ENCODE results near the gene EIF5B.
A peak's percentile ranks its signal among the peaks of the same experiment; 100 is the strongest.
"Not testable (repeated sequence)": the region's sequence is repeated elsewhere in the genome, so short reads cannot be mapped to it uniquely, and the experiment has no call there.

EIF5B gene

DNA sequence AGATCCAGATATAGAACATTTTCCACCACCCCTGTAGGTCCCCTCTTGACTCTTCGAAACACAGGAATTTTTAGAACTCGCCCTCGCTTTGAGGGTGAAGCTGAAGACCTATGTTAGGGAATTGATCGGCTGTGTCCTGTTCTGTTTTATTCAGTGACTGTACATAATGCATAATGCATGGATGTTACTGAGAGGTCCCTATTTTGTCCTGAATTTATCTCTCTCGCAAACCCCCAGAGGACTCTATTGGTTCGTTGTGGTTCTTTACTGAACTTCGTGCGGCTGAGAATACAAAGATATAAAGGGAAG, 431 bp upstream of the EIF5B start:
- Histone ChIP-seq H3K36me3 (ENCODE audit: control insufficient read depth in 2 of 2, insufficient read depth in 2 of 2, low read length in 2 of 2) (peaks cover 6 to 17% of the 10 kb centered on the region in 2 donors), H3K27me3 (ENCODE audit: control insufficient read depth in 2 of 2, insufficient read depth in 2 of 2, low read length in 2 of 2) (no peaks in the 10 kb centered on the region), H3K4me1 (ENCODE audit: control insufficient read depth in 2 of 2, insufficient read depth in 2 of 2, low read length in 2 of 2) (peaks cover 20 to 23% of the 10 kb centered on the region in 2 donors), H3K4me3 (ENCODE audit: low read length in 2 of 2) (peak overlapping the region; percentile 87 to 99), H3K9ac (ENCODE audit: low read depth in 1 of 2, low read length in 2 of 2) (peak overlapping the region; percentile 64 to 92), H3K9me3 (ENCODE audit: control insufficient read depth in 2 of 2, low read length in 2 of 2) (no peaks in the 10 kb centered on the region), H3K27ac (ENCODE audit: low read depth in 2 of 2, low read length in 2 of 2) (peak overlapping the region; percentile 92)

DNA sequence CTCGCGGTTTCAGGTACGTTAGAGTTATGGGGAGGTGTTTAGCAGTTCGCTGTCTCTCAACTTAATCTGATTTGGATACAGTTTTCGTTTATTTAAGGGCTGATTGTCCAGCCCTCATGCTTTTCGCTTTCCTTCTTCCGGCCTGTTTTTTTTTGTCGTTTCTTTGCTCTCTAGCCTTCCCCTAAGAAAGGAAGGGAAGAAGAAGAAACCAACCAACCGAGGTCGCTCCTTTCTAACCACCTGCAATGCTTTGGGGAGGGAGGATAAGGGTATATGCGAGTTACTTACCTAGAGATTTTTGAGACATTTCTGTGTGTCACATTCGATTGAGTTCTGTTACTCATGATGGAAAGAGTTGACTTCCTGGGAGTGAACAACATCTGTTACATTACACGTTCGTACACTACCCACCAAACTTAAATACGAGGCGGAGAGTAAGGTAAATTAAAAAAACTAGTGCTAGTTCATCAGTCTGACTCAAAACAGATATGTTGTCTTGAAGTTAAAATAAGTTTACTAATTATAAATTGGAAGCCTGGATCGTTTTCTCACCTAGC, 918 bp downstream of the EIF5B start:
- H3K4me3 ChIP-seq (ENCODE audit: low read length in 2 of 2): peak overlapping the region; percentile 87 to 99
- no peaks in the 10 kb centered on the region for H3K27me3 ChIP-seq (ENCODE audit: control insufficient read depth in 2 of 2, insufficient read depth in 2 of 2, low read length in 2 of 2)
- no peaks in the 10 kb centered on the region for H3K9me3 ChIP-seq (ENCODE audit: control insufficient read depth in 2 of 2, low read length in 2 of 2)
- peak overlapping the region; percentile 92 for H3K27ac ChIP-seq (ENCODE audit: low read depth in 2 of 2, low read length in 2 of 2)
- peak overlapping the region; percentile 64 to 92 for H3K9ac ChIP-seq (ENCODE audit: low read depth in 1 of 2, low read length in 2 of 2)
- peaks cover 20 to 23% of the 10 kb centered on the region in 2 donors for H3K4me1 ChIP-seq (ENCODE audit: control insufficient read depth in 2 of 2, insufficient read depth in 2 of 2, low read length in 2 of 2)
- H3K36me3 ChIP-seq (ENCODE audit: control insufficient read depth in 2 of 2, insufficient read depth in 2 of 2, low read length in 2 of 2): peaks cover 0 to 3% of the 10 kb centered on the region in 2 donors

DNA sequence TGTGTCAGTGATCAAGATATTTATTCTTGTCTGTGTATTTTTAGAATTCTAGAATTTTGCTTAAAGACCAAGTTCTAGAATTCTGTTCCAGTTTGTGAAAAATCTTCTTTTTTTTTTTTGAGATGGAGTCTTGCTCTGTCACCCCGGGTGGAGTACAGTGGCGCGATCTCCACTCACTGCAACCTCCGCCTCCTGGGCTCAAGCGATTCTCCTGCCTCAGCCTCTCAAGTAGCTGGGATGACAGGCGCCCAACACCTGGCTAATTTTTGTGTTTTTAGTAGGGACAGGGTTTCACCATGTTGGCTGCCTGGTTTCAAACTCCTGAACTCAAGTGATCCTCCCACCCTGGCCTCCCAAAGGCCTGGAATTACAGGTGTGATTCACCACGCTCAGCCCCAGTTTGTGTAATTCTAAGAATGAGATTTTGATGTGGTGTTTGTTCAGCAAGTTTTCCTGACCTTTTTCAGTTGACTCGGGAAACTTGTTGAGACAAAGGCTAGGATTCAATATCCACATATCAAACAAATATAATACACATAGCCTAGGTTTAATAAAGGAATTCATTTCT, 3.6 kb downstream of the EIF5B start:
- Histone ChIP-seq H3K27ac (ENCODE audit: low read depth in 2 of 2, low read length in 2 of 2) (no peak overlapping the region), H3K4me1 (ENCODE audit: control insufficient read depth in 2 of 2, insufficient read depth in 2 of 2, low read length in 2 of 2) (peaks cover 13 to 15% of the 10 kb centered on the region in 2 donors)

DNA sequence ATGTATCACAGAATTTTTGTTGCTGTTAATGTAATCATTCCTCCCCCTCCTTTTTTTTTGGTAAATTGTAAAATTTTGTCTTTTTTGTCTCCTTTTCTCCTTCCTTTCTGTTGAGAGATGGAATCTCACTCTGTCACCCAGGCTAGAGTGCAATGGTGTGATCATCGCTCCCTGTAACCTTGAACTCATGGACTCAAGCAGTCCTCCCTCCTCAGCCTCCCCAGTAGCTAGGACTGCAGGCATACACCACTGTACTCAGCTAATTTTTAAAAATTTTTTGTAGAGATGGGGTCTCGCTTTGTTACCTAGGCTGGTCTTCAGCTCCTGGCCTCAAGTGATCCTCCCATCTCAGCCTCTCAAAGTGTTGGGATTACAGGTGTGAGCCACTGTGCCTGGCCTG, 5.3 kb downstream of the EIF5B start:
- Histone ChIP-seq H3K4me1 (ENCODE audit: control insufficient read depth in 2 of 2, insufficient read depth in 2 of 2, low read length in 2 of 2) (peaks cover 10 to 13% of the 10 kb centered on the region in 2 donors), H3K27ac (ENCODE audit: low read depth in 2 of 2, low read length in 2 of 2) (no peak overlapping the region), H3K9me3 (ENCODE audit: control insufficient read depth in 2 of 2, low read length in 2 of 2) (no peaks in the 10 kb centered on the region), H3K27me3 (ENCODE audit: control insufficient read depth in 2 of 2, insufficient read depth in 2 of 2, low read length in 2 of 2) (no peaks in the 10 kb centered on the region), H3K9ac (ENCODE audit: low read depth in 1 of 2, low read length in 2 of 2) (no peak overlapping the region), H3K4me3 (ENCODE audit: low read length in 2 of 2) (no peak overlapping the region), H3K36me3 (ENCODE audit: control insufficient read depth in 2 of 2, insufficient read depth in 2 of 2, low read length in 2 of 2) (no peaks in the 10 kb centered on the region)

More for the DNA sequence above, 3.6 kb downstream of the EIF5B start:
- Histone ChIP-seq H3K4me3 (ENCODE audit: low read length in 2 of 2) (no peak overlapping the region), H3K27me3 (ENCODE audit: control insufficient read depth in 2 of 2, insufficient read depth in 2 of 2, low read length in 2 of 2) (no peaks in the 10 kb centered on the region), H3K9me3 (ENCODE audit: control insufficient read depth in 2 of 2, low read length in 2 of 2) (no peaks in the 10 kb centered on the region), H3K36me3 (ENCODE audit: control insufficient read depth in 2 of 2, insufficient read depth in 2 of 2, low read length in 2 of 2) (no peaks in the 10 kb centered on the region), H3K9ac (ENCODE audit: low read depth in 1 of 2, low read length in 2 of 2) (no peak overlapping the region)

DNA sequence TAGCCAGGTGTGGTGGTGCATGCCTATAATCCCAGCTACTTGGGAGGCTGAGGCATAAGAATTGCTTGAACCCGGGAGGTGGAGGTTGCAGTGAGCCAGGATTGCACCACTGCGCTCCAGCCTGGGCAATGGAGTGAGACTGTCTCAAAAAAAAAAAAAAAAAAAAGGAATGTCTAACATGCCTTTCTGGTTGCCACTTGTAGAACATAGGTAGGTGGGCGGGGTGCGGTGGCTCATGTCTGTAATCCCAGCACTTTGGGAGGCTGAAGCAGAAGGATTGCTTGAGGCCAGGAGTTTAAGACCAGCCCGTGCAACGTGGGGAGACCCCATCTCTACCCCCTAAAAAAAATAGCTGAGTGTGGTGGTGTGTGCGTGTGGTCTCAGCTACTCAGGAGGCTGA, 8.3 kb downstream of the EIF5B start:
- H3K27ac ChIP-seq (ENCODE audit: low read depth in 2 of 2, low read length in 2 of 2); H3K4me3 ChIP-seq (ENCODE audit: low read length in 2 of 2); H3K9me3 ChIP-seq (ENCODE audit: control insufficient read depth in 2 of 2, low read length in 2 of 2); H3K4me1 ChIP-seq (ENCODE audit: control insufficient read depth in 2 of 2, insufficient read depth in 2 of 2, low read length in 2 of 2); H3K9ac ChIP-seq (ENCODE audit: low read depth in 1 of 2, low read length in 2 of 2); H3K27me3 ChIP-seq (ENCODE audit: control insufficient read depth in 2 of 2, insufficient read depth in 2 of 2, low read length in 2 of 2); H3K36me3 ChIP-seq (ENCODE audit: control insufficient read depth in 2 of 2, insufficient read depth in 2 of 2, low read length in 2 of 2): not testable (repeated sequence)

DNA sequence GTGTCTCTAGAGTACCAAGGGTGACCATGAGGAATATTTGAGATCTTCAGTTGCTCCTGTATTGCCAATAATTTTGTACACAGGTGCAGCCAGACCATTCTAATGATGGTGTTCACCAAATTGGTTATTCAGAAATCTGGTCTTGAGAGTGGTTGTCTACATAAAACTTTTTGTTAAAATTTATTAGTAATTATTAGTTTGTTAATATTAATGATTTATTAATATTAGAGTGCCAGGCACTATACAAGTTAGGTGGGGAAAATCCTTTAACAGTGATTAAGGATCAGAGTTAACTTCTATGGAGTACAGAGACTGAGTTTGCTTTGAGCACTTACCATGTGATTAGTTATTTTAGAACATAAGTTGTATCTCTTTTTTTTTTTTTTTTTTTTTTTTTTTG, 9.0 kb downstream of the EIF5B start:
- H3K4me3 ChIP-seq (ENCODE audit: low read length in 2 of 2): no peak overlapping the region

DNA sequence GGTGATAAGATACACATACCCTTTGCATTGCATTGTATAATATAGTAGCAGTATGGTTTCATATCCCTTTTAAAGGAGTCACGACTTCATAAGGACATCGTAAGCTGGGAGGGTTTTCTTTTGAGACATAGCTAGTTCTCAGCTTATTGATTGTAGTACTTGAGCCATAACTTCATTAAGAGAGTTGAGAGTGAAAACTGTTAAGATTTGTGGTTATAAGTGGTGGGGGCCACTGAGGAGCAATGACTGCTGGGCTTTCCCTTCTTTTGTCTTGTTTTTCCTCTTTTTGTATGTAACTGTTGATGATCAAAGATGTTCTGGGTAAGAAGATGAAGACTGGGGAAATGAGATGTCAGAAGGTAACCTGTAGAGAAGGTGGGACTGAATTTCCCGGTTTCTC, 11.0 kb downstream of the EIF5B start:
- Histone ChIP-seq H3K27ac (ENCODE audit: low read depth in 2 of 2, low read length in 2 of 2) (no peak overlapping the region), H3K4me3 (ENCODE audit: low read length in 2 of 2) (no peak overlapping the region), H3K9me3 (ENCODE audit: control insufficient read depth in 2 of 2, low read length in 2 of 2) (no peaks in the 10 kb centered on the region), H3K9ac (ENCODE audit: low read depth in 1 of 2, low read length in 2 of 2) (no peak overlapping the region), H3K36me3 (ENCODE audit: control insufficient read depth in 2 of 2, insufficient read depth in 2 of 2, low read length in 2 of 2) (no peaks in the 10 kb centered on the region), H3K4me1 (ENCODE audit: control insufficient read depth in 2 of 2, insufficient read depth in 2 of 2, low read length in 2 of 2) (no peaks in the 10 kb centered on the region), H3K27me3 (ENCODE audit: control insufficient read depth in 2 of 2, insufficient read depth in 2 of 2, low read length in 2 of 2) (no peaks in the 10 kb centered on the region)

More for the DNA sequence above, 9.0 kb downstream of the EIF5B start:
- Histone ChIP-seq H3K4me1 (ENCODE audit: control insufficient read depth in 2 of 2, insufficient read depth in 2 of 2, low read length in 2 of 2) (no peaks in the 10 kb centered on the region), H3K27me3 (ENCODE audit: control insufficient read depth in 2 of 2, insufficient read depth in 2 of 2, low read length in 2 of 2) (no peaks in the 10 kb centered on the region), H3K27ac (ENCODE audit: low read depth in 2 of 2, low read length in 2 of 2) (no peak overlapping the region), H3K9ac (ENCODE audit: low read depth in 1 of 2, low read length in 2 of 2) (no peak overlapping the region), H3K36me3 (ENCODE audit: control insufficient read depth in 2 of 2, insufficient read depth in 2 of 2, low read length in 2 of 2) (no peaks in the 10 kb centered on the region), H3K9me3 (ENCODE audit: control insufficient read depth in 2 of 2, low read length in 2 of 2) (no peaks in the 10 kb centered on the region)

DNA sequence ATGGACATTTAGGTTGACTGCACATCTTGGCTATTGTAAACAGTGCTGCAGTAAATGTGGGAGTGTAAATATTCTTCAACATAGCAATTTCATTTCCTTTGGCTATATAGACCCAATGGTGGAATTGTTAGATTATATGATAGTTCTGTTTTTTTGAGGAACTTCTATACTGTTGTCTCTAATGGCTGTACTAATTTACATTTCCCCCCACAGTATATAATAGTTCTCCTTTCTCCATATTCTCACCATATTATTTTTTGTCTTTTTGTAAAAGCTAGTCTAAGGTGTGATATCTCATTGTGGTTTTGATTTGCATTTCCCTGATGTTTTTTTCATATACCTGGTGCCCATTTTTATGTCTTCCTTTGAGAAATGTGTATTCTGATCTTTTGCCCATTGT, 13.0 kb downstream of the EIF5B start:
- no peaks in the 10 kb centered on the region for H3K27me3 ChIP-seq (ENCODE audit: control insufficient read depth in 2 of 2, insufficient read depth in 2 of 2, low read length in 2 of 2)
- H3K4me3 ChIP-seq (ENCODE audit: low read length in 2 of 2): no peak overlapping the region
- H3K9me3 ChIP-seq (ENCODE audit: control insufficient read depth in 2 of 2, low read length in 2 of 2): no peaks in the 10 kb centered on the region
- no peaks in the 10 kb centered on the region for H3K36me3 ChIP-seq (ENCODE audit: control insufficient read depth in 2 of 2, insufficient read depth in 2 of 2, low read length in 2 of 2)
- H3K9ac ChIP-seq (ENCODE audit: low read depth in 1 of 2, low read length in 2 of 2): no peak overlapping the region
- H3K27ac ChIP-seq (ENCODE audit: low read depth in 2 of 2, low read length in 2 of 2): no peak overlapping the region
- H3K4me1 ChIP-seq (ENCODE audit: control insufficient read depth in 2 of 2, insufficient read depth in 2 of 2, low read length in 2 of 2): no peaks in the 10 kb centered on the region

DNA sequence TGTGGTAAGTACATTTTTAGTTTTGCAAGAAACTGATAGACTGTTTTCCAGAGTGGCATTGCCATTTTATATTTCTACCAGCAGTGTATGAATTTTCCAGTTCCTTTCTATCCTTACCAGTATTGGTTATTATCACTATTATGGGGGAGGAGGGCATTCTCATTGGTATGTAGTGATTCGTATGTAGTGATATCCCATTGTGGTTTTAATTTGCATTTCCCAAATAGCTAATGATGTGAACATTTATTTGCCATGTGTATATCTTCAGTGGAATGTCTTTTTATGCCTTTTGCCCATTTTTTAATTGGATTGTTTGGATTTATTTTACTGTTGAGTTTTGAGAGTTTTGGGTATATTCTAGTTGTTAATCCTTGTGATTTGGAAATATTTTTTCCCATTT, 16.9 kb downstream of the EIF5B start:
- Histone ChIP-seq H3K27ac (ENCODE audit: low read depth in 2 of 2, low read length in 2 of 2) (no peak overlapping the region), H3K9ac (ENCODE audit: low read depth in 1 of 2, low read length in 2 of 2) (no peak overlapping the region), H3K4me3 (ENCODE audit: low read length in 2 of 2) (no peak overlapping the region), H3K9me3 (ENCODE audit: control insufficient read depth in 2 of 2, low read length in 2 of 2) (no peaks in the 10 kb centered on the region), H3K4me1 (ENCODE audit: control insufficient read depth in 2 of 2, insufficient read depth in 2 of 2, low read length in 2 of 2) (no peaks in the 10 kb centered on the region), H3K36me3 (ENCODE audit: control insufficient read depth in 2 of 2, insufficient read depth in 2 of 2, low read length in 2 of 2) (no peaks in the 10 kb centered on the region), H3K27me3 (ENCODE audit: control insufficient read depth in 2 of 2, insufficient read depth in 2 of 2, low read length in 2 of 2) (no peaks in the 10 kb centered on the region)

DNA sequence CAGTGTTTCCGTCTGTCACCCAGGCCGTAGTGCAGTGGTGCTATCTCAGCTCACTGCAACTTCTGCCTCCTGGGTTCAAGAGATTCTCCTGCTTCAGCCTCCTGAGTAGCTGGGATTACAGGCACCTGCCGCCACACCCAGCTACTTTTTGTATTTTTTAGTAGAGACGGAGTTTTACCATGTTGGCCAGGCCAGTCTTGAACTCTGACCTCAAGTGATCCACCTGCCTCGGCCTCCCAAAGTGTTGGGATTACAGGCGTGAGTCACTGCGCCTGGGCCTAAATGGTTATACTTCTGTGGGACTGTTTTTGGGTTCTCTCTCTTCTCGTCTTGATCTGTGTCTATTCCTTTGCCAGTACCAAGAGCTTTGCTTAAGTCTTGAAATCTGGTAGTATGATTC, 17.6 kb downstream of the EIF5B start:
- not testable (repeated sequence) for H3K9ac ChIP-seq (ENCODE audit: low read depth in 1 of 2, low read length in 2 of 2); H3K36me3 ChIP-seq (ENCODE audit: control insufficient read depth in 2 of 2, insufficient read depth in 2 of 2, low read length in 2 of 2); H3K9me3 ChIP-seq (ENCODE audit: control insufficient read depth in 2 of 2, low read length in 2 of 2); H3K4me3 ChIP-seq (ENCODE audit: low read length in 2 of 2); H3K27me3 ChIP-seq (ENCODE audit: control insufficient read depth in 2 of 2, insufficient read depth in 2 of 2, low read length in 2 of 2); H3K27ac ChIP-seq (ENCODE audit: low read depth in 2 of 2, low read length in 2 of 2); H3K4me1 ChIP-seq (ENCODE audit: control insufficient read depth in 2 of 2, insufficient read depth in 2 of 2, low read length in 2 of 2)

DNA sequence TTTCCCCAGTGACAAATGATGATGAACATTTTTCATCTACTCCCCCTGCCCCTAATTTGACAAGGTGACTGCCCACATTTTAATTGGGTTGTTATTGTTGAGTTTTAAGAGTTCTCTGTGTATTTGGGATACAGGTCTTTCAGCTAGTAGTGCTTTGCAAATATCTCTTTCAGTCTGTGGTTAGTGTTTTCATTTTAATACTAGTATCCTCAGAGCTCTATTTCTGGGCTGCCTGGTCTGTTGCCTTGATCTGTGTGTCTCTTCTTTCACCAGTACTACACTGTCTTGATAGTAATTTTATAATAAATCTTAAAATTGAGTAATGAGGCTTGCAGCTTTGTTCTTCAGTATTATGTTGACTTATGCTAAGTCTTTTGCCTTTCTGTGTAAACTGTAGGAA, 19.7 kb downstream of the EIF5B start:
- Histone ChIP-seq H3K27me3 (ENCODE audit: control insufficient read depth in 2 of 2, insufficient read depth in 2 of 2, low read length in 2 of 2) (no peaks in the 10 kb centered on the region), H3K27ac (ENCODE audit: low read depth in 2 of 2, low read length in 2 of 2) (no peak overlapping the region), H3K9me3 (ENCODE audit: control insufficient read depth in 2 of 2, low read length in 2 of 2) (no peaks in the 10 kb centered on the region), H3K9ac (ENCODE audit: low read depth in 1 of 2, low read length in 2 of 2) (no peak overlapping the region), H3K4me3 (ENCODE audit: low read length in 2 of 2) (no peak overlapping the region), H3K4me1 (ENCODE audit: control insufficient read depth in 2 of 2, insufficient read depth in 2 of 2, low read length in 2 of 2) (no peaks in the 10 kb centered on the region), H3K36me3 (ENCODE audit: control insufficient read depth in 2 of 2, insufficient read depth in 2 of 2, low read length in 2 of 2) (no peaks in the 10 kb centered on the region)

Measured in mucosa of rectum (tissue), 2 donors.